Epithelial cell of proximal tubule (primary cell): ENCODE results near the gene CANT1. TPM values are rescaled to one million over a fixed set of nuclear protein-coding genes. Genes with fewer than 3 reads are reported as not detected.

ENCODE experiments used
- DNase-seq: peaks from one replicate; pipeline ENCODE4 v3.0.0-alpha.2; 2011; ENCODE audit warnings: low read depth
- H3K4me3 ChIP-seq: 2 replicates; pipeline ENCODE4 v1.5.1; 2011; ENCODE audit warnings: low read depth, mild to moderate bottlenecking, low read length
- total RNA-seq: library from RNA; depleted of rRNA; stranded (reverse); fragments of >200 nt; gene quantifications from 2 replicates; pipeline ENCODE4 v1.2.3, GENCODE V29; 2015
- TF ChIP-seq, protein P1 (sequence below): conservative IDR thresholded peaks from 2 replicates; pipeline ENCODE4 v1.5.1; 2012; ENCODE audit warnings: low read depth, mild to moderate bottlenecking, low read length

CANT1 gene
- total RNA-seq, 1 donor from 2014 or later = 60.3 TPM

DNA sequence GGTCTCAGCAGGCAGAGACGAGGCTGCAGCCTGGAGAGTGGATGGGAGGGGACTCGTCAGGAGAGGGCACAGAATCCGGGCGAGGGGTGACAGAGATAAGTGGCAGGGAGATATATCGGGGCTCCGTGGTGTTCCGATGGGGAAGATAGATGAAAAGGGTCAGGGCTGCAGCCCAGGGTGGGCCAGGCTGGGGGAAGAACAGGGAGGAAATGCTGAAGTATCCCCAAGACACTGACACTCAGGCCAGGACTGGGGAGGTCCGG is 32.0 kb downstream of the CANT1 start:
- H3K4me3 ChIP-seq = peak overlapping the region; percentile 64
- TF ChIP-seq, protein P1, sequence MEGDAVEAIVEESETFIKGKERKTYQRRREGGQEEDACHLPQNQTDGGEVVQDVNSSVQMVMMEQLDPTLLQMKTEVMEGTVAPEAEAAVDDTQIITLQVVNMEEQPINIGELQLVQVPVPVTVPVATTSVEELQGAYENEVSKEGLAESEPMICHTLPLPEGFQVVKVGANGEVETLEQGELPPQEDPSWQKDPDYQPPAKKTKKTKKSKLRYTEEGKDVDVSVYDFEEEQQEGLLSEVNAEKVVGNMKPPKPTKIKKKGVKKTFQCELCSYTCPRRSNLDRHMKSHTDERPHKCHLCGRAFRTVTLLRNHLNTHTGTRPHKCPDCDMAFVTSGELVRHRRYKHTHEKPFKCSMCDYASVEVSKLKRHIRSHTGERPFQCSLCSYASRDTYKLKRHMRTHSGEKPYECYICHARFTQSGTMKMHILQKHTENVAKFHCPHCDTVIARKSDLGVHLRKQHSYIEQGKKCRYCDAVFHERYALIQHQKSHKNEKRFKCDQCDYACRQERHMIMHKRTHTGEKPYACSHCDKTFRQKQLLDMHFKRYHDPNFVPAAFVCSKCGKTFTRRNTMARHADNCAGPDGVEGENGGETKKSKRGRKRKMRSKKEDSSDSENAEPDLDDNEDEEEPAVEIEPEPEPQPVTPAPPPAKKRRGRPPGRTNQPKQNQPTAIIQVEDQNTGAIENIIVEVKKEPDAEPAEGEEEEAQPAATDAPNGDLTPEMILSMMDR = no peak
- DNase-seq = no peak

GRCh38 chr17:78976907-78977680 is 32.5 kb downstream of the CANT1 start:
- DNase-seq = no peak
- peak overlapping the region; percentile 64 for H3K4me3 ChIP-seq
- TF ChIP-seq, protein P1 = no peak

DNA sequence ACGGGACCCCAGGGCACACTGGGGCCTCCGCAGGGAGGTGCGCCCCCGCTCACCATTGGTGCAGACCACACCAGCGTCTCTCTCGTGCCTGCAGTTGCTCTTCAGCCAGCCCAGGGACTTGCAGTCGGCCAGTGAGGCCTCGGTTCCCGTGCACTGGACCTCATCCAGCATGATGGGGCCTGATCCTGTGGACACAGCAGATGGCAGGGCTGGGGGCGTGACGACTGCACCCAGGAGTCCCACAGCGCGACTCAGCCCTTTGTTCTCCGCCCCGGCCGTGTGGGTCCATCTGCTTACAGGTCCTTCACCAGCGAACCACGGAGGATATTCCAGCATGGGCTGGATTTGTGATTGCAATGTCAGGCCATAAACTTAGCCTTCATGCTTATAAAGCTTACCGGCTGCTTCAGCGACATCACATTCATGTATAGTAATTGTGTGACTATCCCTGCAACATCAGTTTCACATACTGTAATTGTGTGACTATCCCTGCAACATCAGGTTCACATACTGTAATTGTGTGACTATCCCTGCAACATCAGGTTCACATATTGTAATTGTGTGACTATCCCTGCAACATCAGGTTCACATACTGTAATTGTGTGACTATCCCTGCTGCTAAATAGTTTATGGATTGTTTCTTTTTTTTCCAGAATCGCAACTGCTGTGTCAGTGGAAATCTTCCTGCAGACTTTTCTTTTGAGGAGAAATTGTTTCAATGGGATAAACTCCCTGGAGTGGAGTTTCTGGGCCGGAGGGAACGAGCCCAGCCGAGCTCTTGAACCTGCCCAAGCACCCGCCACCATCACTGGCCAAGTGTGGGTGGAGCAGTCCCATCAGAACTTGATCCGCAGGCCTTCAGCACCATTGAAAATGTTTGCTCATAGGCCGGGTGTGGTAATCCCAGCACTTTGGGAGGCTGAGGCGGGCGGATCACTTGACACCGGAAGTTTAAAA is 34.7 kb downstream of the CANT1 start:
- DNase-seq = no peak
- TF ChIP-seq, protein P1 = no peak
- no peak overlapping the region for H3K4me3 ChIP-seq

DNA sequence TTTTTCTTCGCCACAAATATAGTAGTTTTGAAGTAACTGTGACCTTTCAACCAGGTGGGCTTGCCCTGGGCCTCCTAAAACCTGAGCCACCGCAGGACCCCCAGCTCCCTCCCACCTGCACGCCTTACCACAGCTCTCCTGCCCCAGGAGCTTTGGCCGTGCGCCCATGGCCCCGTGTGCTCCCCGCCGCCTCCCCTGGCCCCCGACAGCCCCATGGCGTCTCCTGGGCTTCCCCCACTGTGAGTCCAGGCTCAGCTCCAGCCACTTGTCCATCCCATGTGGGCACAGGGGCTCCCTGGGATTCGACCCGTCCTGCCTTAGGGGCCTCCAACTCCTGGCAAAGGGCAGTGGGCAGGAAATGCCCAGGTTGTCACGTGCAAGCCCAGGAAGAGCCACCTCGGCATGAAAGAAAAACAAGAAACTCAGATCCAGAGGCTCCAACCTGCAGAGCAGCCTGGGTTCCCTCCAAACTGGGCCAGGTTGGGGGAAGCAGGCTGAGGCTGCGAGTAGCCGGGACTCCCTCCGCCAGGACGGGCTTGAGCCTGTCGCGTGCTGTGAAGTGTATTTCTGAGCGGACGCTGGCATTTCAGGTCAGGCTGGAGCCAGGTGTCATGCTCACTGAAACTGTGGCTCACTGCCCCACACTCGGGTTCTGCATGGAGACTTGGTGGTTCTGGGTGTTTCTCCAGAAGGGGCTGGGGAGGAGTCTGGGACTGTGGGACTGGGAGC is 35.6 kb downstream of the CANT1 start:
- no peak overlapping the region for H3K4me3 ChIP-seq
- TF ChIP-seq, protein P1 = no peak
- DNase-seq = no peak

GRCh38 chr17:78973196-78973595 is 36.4 kb downstream of the CANT1 start:
- TF ChIP-seq, protein P1 = no peak
- DNase-seq = no peak
- no peak overlapping the region for H3K4me3 ChIP-seq

DNA sequence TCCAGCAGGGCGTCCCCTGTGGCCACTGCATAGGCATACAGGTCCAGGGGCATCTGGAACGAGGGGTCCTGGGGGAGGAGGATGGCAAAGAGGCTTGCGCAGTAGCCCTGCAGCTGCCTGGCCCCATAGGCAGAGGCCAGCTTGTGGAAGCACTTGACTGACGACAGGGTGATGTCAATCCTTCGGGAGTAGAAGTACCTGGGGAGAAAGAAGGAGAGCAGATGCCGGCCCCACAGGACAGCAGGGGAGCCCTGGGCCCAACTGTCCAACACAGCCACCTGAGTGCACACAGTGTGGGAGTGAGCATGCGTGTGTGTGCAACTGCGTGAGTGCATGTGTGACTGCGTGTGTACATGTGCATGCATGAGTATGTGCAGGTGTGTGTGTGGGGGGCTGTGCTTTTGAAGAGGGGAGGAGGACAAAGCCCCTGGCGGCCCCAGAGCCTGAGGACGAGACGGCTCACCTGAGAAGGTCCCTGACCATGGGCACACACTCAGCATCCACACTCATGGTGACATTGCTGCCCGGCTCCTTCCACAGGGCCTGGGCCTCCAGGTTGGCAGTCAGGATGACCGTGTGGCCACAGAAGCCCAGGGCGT is 37.0 kb downstream of the CANT1 start:
- no peak for DNase-seq
- TF ChIP-seq, protein P1 = no peak

More for the DNA sequence above, 37.0 kb downstream of the CANT1 start:
- no peak overlapping the region for H3K4me3 ChIP-seq
